Urinary bladder (tissue), 4 donors: ENCODE measurements around the gene PTDSS2. TPM values are rescaled to one million over a fixed set of nuclear protein-coding genes. Genes with fewer than 3 reads are reported as not detected.
"Not testable (repeated sequence)": the region's sequence is repeated elsewhere in the genome, so short reads cannot be mapped to it uniquely, and the experiment has no call there.

ENCODE experiments used
- DNase-seq: peaks from one replicate; pipeline ENCODE4 v3.0.0-alpha.2; 2015; ENCODE audit errors: extremely low spot score
- H3K27ac ChIP-seq: one replicate; pipeline ENCODE4 v1.5.1; 2013; ENCODE audit warnings: low read depth, mild to moderate bottlenecking, moderate library complexity
- H3K36me3 ChIP-seq: one replicate; pipeline ENCODE4 v1.6.1; 2013; ENCODE audit warnings: mild to moderate bottlenecking, moderate library complexity; ENCODE audit not compliant: insufficient read depth
- H3K4me1 ChIP-seq: one replicate; pipeline ENCODE4 v1.6.1; 2013; ENCODE audit warnings: mild to moderate bottlenecking, moderate library complexity; ENCODE audit not compliant: insufficient read depth
- H3K4me3 ChIP-seq: one replicate; pipeline ENCODE4 v1.5.1; 2013; ENCODE audit warnings: low read depth, low read length
- WGBS: extraction: QIAGEN DNeasy Blood & Tissue Kit; methylation state at CpG from one replicate; pipeline ENCODE4 v1.1.7; 2013; 5-methylcytosine and 5-hydroxymethylcytosine counted together
- polyA plus RNA-seq: library from polyadenylated mRNA; stranded (reverse); fragments of 200-250 nt; gene quantifications from one replicate; pipeline ENCODE4 v1.2.3, GENCODE V29; 2013
- total RNA-seq: library from RNA; depleted of rRNA; stranded (reverse); fragments of >200 nt; gene quantifications from one replicate; pipeline ENCODE4 v1.2.3, GENCODE V29; 2014
- donor health status: healthy with polysubstance abuse.
- donor health status: healthy.

The PTDSS2 gene
- total and polyA plus RNA-seq, 2 donors, result 13.5 to 27.0 TPM

DNA sequence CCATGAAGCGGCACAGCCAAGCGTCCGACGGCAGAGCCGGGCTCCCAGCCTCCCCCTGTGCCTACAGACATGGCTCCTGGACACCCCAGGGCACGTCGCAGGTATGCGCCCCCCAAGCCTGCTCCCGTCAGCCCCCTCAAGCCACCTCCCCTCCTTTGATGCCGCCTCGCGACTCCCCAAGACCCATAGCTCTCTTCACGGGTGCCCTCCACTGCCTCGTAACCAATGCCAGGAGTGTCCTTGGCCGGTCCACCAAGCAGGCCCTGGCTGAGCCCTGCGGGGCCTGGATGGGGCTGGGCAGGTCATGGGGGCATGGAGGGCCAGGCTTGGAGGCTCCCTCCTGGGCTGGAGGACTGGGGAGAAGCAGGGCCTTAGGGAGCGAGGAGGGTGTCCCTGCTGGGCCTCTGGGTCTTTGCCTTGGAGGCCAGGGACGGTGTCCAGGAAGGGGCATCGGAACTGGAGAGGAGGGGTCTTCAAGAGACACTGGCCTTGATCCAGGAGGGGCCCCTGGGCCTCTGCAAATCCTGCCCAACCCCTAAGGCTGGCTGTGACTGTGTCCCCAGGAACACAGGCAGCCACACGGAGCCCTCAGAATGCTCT lies 17.5 kb upstream of the PTDSS2 start:
- Histone ChIP-seq H3K36me3 (no peaks in the 10 kb centered on the region), H3K4me1 (no peaks in the 10 kb centered on the region), H3K27ac (no peak overlapping the region), H3K4me3 (no peak overlapping the region)
- 87% methylated on average over 20 of the region's 20 CpGs for WGBS
- DNase-seq, result no peak

DNA sequence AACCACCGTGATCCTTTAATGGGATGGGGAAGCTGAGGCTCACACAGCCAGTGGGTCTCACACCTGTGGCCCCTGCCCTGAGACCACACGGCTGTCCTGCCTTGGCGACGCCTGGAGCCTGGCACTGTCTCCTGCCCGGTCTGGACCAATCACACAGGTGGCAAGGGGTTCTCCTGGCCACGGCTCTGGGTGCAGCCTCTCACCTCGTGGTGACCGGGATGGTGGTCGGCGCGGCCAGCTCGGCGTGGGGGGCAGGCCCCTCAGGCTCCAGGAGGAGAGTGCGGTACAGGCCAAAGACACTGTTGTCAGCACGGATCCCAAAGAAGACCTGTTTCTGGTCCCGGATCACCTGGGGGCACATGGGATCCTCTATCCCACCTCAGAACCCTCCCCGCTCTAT lies 17.0 kb upstream of the PTDSS2 start:
- DNase-seq, result no peak
- Histone ChIP-seq H3K36me3 (no peaks in the 10 kb centered on the region), H3K27ac (no peak overlapping the region), H3K4me1 (no peaks in the 10 kb centered on the region), H3K4me3 (no peak overlapping the region)
- 91% methylated on average over 17 of the region's 17 CpGs for WGBS

DNA sequence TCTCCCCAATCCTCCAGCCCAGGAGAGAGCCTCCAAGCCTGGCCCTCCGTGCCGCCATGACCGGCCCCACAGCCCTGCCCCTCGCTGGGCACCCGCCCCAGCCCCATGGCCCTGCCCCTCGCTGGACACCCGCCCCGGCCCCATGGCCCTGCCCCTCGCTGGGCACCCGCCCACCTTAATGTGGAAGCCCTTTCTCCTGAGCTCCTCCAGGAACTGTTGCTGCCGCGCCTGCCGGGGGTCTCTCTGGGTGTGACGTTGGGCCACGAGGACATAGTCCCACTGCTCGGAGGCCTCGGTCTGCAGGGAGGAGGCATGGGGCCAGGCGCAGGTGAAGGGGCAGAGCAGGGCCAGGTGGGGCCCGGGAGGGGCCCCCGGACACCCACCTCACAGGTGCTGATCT lies 16.4 kb upstream of the PTDSS2 start:
- Histone ChIP-seq H3K27ac (no peak overlapping the region), H3K36me3 (no peaks in the 10 kb centered on the region), H3K4me1 (no peaks in the 10 kb centered on the region), H3K4me3 (no peak overlapping the region)
- WGBS, result 75% methylated on average over 20 of the region's 20 CpGs
- no peak for DNase-seq

DNA sequence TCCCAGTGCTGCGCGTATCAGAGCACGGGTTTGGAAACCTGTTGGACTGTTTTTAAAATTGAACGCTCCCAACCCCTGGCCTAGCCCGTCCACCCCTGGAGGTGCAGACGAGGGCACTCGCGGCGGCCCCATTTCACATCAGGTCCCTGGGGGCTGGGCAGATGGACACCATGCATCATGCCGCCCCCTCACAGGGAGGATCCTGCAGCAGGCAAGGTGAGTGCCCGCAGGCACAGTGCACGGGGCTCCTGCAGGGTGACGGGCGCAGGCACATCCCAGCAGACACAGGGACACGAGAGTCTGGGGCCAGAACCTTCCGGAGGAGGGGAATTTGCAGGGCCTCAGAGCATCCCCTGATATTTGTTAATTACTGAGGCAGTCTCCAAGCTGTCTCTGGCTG lies 15.6 kb upstream of the PTDSS2 start:
- Histone ChIP-seq H3K27ac (no peak overlapping the region), H3K4me1 (no peaks in the 10 kb centered on the region), H3K4me3 (no peak overlapping the region), H3K36me3 (no peaks in the 10 kb centered on the region)
- no peak for DNase-seq
- WGBS, result 84% methylated on average over 16 of the region's 16 CpGs

DNA sequence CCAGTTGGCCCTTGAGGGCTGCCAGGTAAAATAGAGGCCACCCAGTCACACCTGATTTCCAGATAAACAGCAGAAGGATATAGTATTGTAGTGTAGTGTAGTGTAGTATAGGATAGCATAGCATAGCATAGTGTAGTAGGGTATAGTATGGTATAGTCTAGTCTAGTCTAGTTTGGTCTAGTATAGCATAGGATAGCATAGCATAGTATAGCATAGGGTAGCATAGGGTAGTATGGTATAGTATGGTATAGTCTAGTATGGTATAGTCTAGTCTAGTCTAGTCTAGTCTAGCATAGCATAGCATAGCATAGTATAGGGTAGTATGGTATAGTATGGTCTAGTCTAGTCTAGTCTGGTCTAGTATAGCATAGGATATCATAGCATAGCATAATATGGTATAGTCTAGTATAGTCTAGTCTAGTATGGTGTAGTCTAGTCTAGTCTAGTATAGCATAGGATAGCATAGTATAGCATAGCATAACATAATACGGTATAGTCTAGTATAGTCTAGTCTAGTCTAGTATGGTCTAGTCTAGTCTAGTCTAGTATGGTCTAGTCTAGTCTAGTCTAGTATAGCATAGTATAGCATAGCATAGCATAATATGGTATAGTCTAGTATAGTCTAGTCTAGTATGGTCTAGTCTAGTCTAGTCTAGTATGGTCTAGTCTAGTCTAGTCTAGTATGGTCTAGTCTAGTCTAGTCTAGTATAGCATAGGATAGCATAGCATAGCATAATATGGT lies 14.9 kb upstream of the PTDSS2 start:
- H3K36me3 ChIP-seq, H3K27ac ChIP-seq, H3K4me1 ChIP-seq, DNase-seq, H3K4me3 ChIP-seq: not testable (repeated sequence)
- 97% methylated on average over 1 of the region's 1 CpG for WGBS

DNA sequence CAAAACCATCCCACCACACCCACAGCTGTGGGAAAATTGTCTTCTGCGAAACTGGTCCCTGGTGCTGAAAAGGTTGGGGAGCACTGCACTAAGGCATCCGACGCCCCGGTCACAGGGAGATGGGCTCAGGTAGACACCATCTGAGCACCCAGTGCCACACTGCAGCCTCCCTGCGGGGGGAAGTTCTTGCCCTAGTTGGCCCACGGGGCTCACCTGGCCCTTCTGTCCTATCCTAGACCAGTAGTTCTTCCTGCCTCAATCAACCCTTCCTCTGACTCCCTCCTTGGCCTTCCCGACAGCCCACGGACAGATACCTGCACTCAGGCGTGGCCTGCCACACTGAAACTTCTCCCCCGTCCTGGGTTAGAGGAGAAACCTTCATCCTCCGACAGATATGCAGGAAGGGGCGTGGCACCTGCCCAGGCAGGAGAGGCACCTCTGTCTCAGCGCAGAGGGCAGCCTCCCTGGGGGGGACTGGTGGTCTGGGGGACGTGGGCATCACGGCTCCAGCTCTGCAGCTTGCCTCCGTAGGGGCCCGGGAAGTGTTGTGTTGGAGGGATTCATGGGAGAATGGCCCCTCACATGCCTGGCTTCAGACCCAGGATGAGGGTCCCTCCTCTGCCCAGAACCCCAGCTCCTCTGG lies 12.7 kb upstream of the PTDSS2 start:
- WGBS, result 82% methylated on average over 17 of the region's 17 CpGs
- Histone ChIP-seq H3K4me1 (no peaks in the 10 kb centered on the region), H3K36me3 (no peaks in the 10 kb centered on the region), H3K4me3 (no peak overlapping the region), H3K27ac (no peak overlapping the region)
- DNase-seq, result no peak

DNA sequence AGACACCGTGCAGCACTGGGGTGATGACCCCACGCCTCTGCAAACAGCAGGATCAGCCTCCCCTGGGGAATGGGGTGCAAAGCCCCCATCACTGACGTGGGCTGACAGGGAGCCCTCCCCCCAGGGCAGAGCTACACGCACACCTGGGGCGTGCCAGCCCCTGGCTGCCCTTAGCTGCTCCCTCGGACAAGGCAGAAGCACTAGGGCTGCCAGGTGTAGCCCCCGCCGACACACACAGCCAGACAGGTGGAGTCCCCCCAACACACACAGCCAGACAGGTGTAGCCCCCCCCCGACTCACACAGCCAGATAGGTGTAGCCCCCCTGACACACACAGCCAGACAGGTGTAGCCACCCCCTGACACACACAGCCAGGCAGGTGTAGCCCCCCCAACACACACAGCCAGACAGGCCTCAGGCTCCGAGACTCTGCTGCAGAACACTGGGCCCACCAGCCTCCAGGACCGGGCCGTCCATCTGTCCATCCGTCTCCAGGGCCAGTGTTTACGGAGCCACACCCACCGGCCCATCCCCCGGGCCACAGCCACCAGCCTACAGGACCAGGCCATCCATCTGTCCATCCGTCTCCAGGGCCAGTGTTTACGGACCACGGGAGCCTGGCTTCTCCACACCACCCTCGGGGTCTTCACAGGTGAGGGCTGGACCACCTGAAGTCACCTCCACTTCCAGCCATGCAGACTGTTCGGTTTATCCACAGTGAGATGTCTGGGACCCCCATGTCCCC lies 11.8 kb upstream of the PTDSS2 start:
- Histone ChIP-seq H3K4me3 (no peak overlapping the region), H3K36me3 (no peaks in the 10 kb centered on the region), H3K27ac (no peak overlapping the region), H3K4me1 (no peaks in the 10 kb centered on the region)
- no peak for DNase-seq
- WGBS, result 80% methylated on average over 21 of the region's 21 CpGs

DNA sequence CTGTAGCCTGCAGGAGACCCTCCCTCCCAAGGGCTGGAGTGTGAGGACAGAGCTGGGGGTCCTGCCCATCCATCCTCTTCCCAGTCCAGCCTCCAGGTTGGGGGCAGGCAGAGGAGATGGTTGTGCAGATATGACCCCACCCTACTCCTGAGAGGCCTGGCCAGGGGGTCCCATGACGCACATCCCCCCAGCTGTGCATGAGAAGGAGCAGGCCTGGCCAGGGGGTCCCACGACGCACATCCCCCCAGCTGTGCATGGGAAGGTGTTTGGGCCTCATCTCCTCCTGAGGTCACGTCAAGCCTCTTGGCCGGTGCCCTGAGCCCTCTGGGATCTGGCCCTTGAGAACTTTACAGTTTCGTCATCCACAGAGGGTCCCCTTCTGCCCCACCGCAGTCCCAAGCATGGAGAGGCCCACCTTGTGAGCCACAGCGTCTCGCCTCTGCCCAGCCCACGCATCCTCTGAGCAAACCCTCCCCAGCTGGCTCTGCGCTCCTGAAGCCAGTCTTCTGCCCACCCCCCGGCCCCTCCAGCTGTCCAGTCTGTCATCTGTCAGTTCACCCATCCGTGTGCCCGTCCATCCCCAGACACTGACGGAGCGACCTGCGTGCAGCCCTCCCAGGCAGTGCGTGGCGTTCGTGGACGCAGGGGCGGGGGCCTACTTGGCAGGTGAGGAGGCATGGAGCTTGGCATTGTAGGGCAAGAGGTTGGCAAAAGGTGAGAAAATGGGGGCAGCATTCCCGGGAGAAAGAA lies 10.6 kb upstream of the PTDSS2 start:
- WGBS, result 79% methylated on average over 23 of the region's 23 CpGs
- no peaks in the 10 kb centered on the region for H3K4me1 ChIP-seq
- H3K4me3 ChIP-seq, result no peak overlapping the region
- no peak for DNase-seq
- no peak overlapping the region for H3K27ac ChIP-seq
- H3K36me3 ChIP-seq, result no peaks in the 10 kb centered on the region

DNA sequence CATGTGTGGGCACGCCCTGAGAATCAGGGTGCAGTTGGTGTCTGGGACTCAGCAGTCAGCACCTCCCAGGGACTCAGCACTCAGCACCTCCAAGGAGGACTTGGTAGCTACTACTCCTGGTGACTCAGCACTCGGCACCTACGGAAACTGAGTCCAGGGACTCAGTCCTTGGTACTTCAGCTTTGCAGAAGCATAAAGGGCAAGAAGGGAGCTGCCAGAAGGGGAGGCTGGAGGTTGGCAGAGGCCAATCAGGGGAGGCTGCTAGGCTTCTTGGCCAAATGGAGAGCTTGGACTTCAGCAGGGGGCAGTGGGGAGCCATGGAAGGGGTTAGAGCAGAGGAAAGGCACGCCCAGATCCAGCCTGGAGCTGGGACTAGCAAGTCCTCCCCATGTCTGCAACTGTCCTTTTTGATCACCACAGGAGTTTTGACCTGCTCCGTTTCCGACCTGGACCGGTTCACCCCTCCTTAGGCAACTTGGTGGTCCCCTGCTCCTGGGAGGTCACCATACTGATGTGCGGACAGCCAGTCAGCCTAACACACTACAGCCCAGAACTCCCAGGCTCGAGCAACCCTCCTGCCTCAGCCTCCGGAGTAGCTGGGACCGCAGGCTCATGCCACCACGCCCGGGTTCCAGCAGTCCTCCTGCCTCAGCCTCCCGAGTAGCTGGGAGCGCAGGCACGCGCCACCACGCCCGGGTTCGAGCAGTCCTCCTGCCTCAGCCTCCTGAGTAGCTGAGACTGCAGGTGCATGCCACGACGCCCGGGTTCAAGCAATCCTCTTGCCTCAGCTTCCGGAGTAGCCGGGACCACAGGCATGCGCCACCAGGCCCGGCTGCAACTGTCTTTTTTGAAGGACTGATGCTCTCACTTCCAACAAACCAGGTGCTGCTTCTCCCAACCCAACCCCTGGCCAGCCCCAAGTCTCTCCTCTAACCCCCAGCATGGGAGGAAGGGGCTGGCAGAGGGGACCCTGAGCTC lies 9.7 kb upstream of the PTDSS2 start:
- no peak overlapping the region for H3K27ac ChIP-seq
- WGBS, result 89% methylated on average over 27 of the region's 27 CpGs
- H3K36me3 ChIP-seq, result no peaks in the 10 kb centered on the region
- H3K4me1 ChIP-seq, result no peaks in the 10 kb centered on the region
- H3K4me3 ChIP-seq, result no peak overlapping the region
- no peak for DNase-seq

DNA sequence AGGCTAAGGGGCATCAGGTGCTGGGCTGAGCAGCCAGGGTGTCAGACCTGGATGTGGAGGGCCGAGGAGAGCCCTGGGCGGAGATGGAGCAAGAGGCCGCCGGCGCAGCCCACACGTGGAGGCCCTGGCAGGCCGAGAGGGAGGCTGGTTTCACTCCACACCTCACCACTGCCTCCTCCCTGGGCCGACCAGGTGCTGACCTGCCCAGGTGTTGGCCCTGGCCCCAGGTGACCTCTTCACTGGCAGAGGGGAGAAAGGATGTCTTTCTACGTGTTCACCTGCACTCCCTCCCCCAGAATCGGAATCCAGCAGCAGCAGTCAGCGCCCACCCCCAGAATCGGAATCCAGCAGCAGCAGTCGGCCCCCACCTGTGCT lies 9.0 kb upstream of the PTDSS2 start:
- no peak overlapping the region for H3K4me3 ChIP-seq
- no peaks in the 10 kb centered on the region for H3K36me3 ChIP-seq
- no peak for DNase-seq
- WGBS, result 52% methylated on average over 13 of the region's 13 CpGs
- H3K4me1 ChIP-seq, result no peaks in the 10 kb centered on the region
- H3K27ac ChIP-seq, result no peak overlapping the region

DNA sequence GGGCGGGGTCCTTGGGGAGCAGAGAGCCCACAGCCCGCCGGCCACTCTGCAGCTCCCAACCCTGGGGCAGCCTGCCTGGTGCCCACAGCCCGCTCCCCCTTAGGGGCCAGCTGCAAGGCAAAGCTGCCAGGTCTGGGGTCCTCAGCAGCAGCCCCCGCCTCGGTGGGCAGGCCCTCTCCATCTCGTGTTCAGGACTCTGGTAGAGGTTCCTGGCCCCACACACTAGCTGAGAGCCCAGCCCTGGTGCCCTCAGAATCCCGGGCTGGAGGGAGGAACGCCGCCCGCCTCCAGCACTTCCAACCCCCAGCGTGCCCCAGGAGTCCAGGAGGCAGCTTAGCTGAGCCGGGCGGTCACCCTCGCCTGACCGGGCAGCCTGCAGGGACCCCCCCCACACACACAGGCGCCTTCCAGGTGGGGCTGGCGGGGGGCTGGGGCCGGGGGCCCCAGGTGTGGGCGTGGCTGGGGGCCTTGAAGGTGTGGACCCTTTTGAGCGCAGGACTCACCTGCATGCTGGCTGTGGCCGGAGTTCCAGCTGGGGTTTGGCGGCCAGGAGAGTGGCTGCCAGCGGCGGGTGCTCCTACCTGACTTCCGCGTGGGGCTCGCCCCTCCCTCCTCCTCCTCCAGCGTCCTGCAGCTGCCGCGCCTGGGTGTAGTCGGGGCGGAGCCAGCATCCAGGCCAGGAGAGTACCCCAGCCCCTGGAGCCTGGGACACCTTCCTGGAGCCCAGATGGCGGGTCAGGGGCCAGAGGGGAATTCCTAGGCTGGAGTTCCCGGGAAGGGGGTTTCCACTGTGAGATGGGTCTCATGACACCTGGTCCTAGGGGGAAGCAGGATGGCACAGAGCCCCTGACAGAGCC lies 8.4 kb upstream of the PTDSS2 start, which contains the start of gene ANO9:
ANO9 (minus strand) TSS at position 594 of the 857 bp plus-strand sequence; CDS start at position 509, 85 bp downstream.
- H3K4me1 ChIP-seq, result no peaks in the 10 kb centered on the region
- H3K4me3 ChIP-seq, result peak within 1 kb of the TSS; percentile 29
- 12% methylated on average over 35 of the region's 35 CpGs for WGBS
- no peak for DNase-seq
- H3K27ac ChIP-seq, result no peak within 1 kb of the TSS
- H3K36me3 ChIP-seq, result no peaks in the 10 kb centered on the region
